IMR-90 (cell line): ENCODE measurements around the gene TNFRSF21.

Experiments
- CTCF ChIP-seq: conservative IDR thresholded peaks from 2 replicates; pipeline ENCODE4 v1.5.1; 2012; ENCODE audit warnings: mild to moderate bottlenecking, low read depth, low read length, improper control_type of control experiment
- ELK1 ChIP-seq: fragments of 150-350 bp; IDR thresholded peaks from 2 replicates; pipeline ENCODE4 v1.6.1; 2016; ENCODE audit warnings: low read depth, mild to moderate bottlenecking, low read length, moderate library complexity, borderline replicate concordance
- FOS ChIP-seq: fragments of 150-350 bp; IDR thresholded peaks from 2 replicates; pipeline ENCODE4 v1.6.1; 2016; ENCODE audit warnings: low read depth, low read length
- POLR2A ChIP-seq: IDR thresholded peaks from 2 replicates; pipeline ENCODE4 v1.6.1; 2012; ENCODE audit warnings: mild to moderate bottlenecking, low read depth, low read length
- RCOR1 ChIP-seq: IDR thresholded peaks from 2 replicates; pipeline ENCODE4 v1.6.1; 2012; ENCODE audit warnings: mild to moderate bottlenecking, low read length, improper control_type of control experiment; ENCODE audit not compliant: insufficient replicate concordance
- RFX5 ChIP-seq: IDR thresholded peaks from 2 replicates; pipeline ENCODE4 v1.8.0; 2012; ENCODE audit warnings: low read depth, mild to moderate bottlenecking, low read length, moderate library complexity

GRCh38 chr6:47336334-47336733, 26.6 kb upstream of the TNFRSF21 start:
- TF ChIP-seq CTCF (no peak), FOS (no peak), RFX5 (no peak), POLR2A (no peak), ELK1 (no peak), RCOR1 (no peak)
